NB4 (cell line): ENCODE results near the gene DIS3L2.

ENCODE experiments used
- DNase-seq: peaks from one replicate; pipeline ENCODE4 v3.0.0; 2010; ENCODE audit warnings: low read depth
- H3K4me3 ChIP-seq: one replicate; pipeline ENCODE4 v1.5.1; 2011; ENCODE audit warnings: mild to moderate bottlenecking, low read depth, low read length, moderate library complexity
- MYC ChIP-seq: IDR thresholded peaks from 2 replicates; pipeline ENCODE4 v1.6.1; 2011; ENCODE audit warnings: low read depth, low read length
- POLR2A ChIP-seq: IDR thresholded peaks from 2 replicates; pipeline ENCODE4 v1.6.1; 2011; ENCODE audit warnings: mild to moderate bottlenecking; ENCODE audit not compliant: insufficient read length; ENCODE audit errors: extremely low read depth
- TF ChIP-seq, protein P1 (sequence below): IDR thresholded peaks from one replicate; pipeline ENCODE4 v1.5.1; 2012; ENCODE audit warnings: low read depth, low read length
- TF ChIP-seq, protein P2 (sequence below): IDR thresholded peaks from 2 replicates; pipeline ENCODE4 v1.6.1; 2011; ENCODE audit warnings: low read depth, low read length

Gene DIS3L2

DNA sequence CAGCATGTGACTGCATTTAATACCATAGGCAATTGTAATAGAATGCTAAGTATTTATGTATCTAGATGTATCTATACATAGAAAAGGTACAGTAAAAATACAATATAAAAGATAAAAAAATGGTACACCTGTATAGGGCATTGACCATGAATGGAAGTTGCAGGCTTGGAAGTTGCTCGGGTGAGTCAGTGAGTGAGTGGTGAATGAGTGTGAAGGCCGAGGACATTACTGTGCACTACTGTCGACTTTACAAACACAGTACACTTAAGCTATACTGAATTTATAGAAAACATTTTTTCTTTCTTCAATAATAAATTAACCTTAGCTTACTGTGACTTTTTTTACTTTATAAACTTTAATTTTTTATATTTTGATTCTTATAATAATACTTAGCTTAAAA lies 8.9 kb downstream of the DIS3L2 start:
- H3K4me3 ChIP-seq: no peak overlapping the region
- no peak for DNase-seq
- TF ChIP-seq MYC (no peak), POLR2A (no peak)
- TF ChIP-seq, protein P1, sequence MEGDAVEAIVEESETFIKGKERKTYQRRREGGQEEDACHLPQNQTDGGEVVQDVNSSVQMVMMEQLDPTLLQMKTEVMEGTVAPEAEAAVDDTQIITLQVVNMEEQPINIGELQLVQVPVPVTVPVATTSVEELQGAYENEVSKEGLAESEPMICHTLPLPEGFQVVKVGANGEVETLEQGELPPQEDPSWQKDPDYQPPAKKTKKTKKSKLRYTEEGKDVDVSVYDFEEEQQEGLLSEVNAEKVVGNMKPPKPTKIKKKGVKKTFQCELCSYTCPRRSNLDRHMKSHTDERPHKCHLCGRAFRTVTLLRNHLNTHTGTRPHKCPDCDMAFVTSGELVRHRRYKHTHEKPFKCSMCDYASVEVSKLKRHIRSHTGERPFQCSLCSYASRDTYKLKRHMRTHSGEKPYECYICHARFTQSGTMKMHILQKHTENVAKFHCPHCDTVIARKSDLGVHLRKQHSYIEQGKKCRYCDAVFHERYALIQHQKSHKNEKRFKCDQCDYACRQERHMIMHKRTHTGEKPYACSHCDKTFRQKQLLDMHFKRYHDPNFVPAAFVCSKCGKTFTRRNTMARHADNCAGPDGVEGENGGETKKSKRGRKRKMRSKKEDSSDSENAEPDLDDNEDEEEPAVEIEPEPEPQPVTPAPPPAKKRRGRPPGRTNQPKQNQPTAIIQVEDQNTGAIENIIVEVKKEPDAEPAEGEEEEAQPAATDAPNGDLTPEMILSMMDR: no peak
- TF ChIP-seq, protein P2, sequence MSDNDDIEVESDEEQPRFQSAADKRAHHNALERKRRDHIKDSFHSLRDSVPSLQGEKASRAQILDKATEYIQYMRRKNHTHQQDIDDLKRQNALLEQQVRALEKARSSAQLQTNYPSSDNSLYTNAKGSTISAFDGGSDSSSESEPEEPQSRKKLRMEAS: no peak

DNA sequence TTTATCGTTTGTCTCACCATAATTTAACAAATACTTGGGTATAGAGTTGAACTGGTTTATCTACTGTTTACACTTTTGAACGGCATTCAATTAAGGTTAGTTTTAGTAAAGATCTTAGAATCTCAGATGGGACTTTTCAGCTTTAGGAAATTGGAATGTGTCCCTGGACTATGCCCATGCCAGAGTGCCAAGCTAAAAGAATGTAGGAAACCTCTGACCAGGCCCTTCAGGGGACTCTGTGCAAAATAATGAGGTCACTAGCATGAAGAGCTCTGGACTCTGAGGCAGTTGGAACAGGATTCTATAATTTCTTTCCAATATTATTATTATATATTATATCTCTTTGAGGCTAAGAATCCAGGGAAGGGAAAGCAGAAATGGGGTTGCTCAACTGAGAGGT lies 13.5 kb downstream of the DIS3L2 start:
- TF ChIP-seq, protein P2: no peak
- TF ChIP-seq POLR2A: no peak
- no peak for TF ChIP-seq MYC
- TF ChIP-seq, protein P1: no peak
- H3K4me3 ChIP-seq: no peak overlapping the region
- DNase-seq: no peak

DNA sequence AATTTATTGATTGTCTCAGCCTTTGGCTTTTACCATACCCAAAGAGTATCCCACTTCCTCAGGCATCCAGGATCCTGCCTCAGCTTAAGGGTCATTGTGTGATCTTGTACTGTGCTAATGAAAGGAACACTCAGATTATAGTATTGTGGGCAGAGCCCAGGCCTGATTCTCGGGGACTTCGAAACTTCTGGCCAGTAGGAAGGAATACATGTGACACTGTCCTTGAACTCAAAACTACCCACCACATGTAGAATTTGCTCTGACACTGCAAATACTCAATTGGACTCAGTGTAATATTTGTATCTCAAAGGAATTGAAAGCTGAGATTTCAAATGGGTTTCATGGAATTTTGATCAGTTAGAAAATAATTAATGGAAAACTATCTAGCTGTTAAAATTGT lies 15.9 kb downstream of the DIS3L2 start:
- no peak overlapping the region for H3K4me3 ChIP-seq
- TF ChIP-seq, protein P1: no peak
- TF ChIP-seq, protein P2: no peak
- TF ChIP-seq MYC (no peak), POLR2A (no peak)
- no peak for DNase-seq

DNA sequence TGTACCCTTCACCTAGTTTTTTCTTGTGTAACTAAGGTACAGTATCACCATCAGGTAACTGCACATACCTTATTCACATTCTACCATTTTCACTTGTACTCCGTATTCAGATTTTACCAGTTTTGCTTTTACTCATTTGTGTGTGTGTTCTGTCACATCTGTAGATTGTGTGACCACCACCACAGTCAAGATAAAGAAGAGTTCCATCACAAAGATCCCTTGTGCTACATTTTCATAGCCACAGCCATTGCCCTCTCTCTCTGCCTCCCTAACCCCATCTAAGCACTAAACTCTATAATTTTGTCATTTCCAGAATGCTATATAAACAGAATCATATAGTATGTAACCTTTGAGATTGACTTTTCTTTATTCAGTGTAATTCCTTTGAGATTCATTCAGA lies 23.5 kb downstream of the DIS3L2 start:
- TF ChIP-seq MYC (no peak), POLR2A (no peak)
- TF ChIP-seq, protein P2: no peak
- TF ChIP-seq, protein P1: no peak
- no peak for DNase-seq
- H3K4me3 ChIP-seq: no peak overlapping the region

DNA sequence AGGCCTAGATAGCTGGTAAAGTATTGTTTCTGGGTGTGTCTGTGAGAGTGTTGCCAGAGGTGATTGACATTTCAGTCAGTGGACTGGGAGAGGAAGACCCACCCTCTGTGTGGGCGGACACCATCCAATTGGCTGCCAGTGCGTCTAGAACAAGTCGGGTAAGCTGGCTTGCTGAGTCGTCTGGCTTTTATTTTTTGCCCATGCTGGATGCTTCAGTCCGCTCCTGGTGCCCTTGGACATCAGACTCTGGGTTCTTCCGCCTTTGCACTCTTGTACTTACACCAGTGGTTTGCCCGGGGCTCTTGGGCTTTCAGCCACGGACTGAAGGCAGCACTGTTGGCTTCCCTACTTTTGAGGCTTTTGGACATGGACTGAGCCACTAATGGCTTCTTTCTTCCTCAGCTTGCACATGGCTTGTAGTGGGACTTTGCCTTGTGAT lies 24.3 kb downstream of the DIS3L2 start:
- DNase-seq: peak; percentile 23
- TF ChIP-seq POLR2A (no peak), MYC (no peak)
- TF ChIP-seq, protein P1: no peak
- TF ChIP-seq, protein P2: no peak
- no peak overlapping the region for H3K4me3 ChIP-seq

DNA sequence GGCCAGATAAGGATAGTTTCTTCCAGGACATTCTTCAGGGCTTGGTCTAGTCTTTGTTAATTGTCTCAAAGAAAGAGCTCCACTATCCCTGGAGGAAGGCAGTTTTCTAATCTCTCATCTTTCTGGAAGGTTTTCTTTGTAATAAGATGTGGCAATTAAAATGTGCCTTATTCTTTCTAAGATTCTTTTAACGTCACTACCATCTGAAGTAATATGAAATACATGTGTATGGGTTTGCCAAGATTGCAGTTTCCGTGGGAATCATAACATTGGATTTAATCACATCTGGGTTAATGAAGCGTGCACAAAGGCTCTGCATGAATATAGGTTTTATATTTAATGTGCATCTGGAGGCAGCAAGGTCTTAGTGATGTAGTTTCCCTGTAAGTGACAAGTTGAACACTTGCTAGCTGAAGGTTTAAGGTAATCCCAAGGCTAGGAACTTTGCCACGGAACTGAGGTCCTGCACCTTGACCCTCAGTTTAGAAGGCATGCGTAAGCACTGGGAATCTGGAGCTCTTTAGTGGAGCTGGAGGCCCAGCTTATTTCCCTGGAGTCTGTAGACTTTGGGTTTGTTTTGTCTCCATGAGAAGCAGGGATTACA lies 25.7 kb downstream of the DIS3L2 start:
- DNase-seq: no peak
- TF ChIP-seq POLR2A: no peak
- TF ChIP-seq, protein P1: no peak
- H3K4me3 ChIP-seq: no peak overlapping the region
